NT2/D1 (cell line): ENCODE results near the gene MNAT1.
"Not testable (repeated sequence)": the region's sequence is repeated elsewhere in the genome, so short reads cannot be mapped to it uniquely, and the experiment has no call there.

Source experiments
- DNase-seq: peaks from one replicate; pipeline ENCODE4 v3.0.0-alpha.2; 2011; ENCODE audit warnings: low read depth, low spot score
- H3K27me3 ChIP-seq: 2 replicates; pipeline ENCODE4 v1.6.0; 2011; ENCODE audit warnings: mild to moderate bottlenecking; ENCODE audit not compliant: insufficient read length, insufficient read depth
- H3K36me3 ChIP-seq: 2 replicates; pipeline ENCODE4 v1.6.1; 2011; ENCODE audit warnings: mild to moderate bottlenecking, low read length, mixed read lengths; ENCODE audit not compliant: insufficient read depth, insufficient read length
- H3K4me1 ChIP-seq: 2 replicates; pipeline ENCODE4 v1.5.1; 2011; ENCODE audit not compliant: insufficient read depth, insufficient read length
- H3K4me3 ChIP-seq: 2 replicates; pipeline ENCODE4 v1.5.1; 2011; ENCODE audit warnings: low read depth; ENCODE audit not compliant: insufficient read length
- H3K9ac ChIP-seq: 2 replicates; pipeline ENCODE4 v1.6.0; 2011; ENCODE audit warnings: low read depth; ENCODE audit not compliant: insufficient read length
- H3K9me3 ChIP-seq: 2 replicates; pipeline ENCODE4 v1.5.1; 2011; ENCODE audit warnings: mild to moderate bottlenecking, low read length; ENCODE audit not compliant: insufficient read depth
- SUZ12 ChIP-seq: IDR thresholded peaks from 2 replicates; pipeline ENCODE4 v1.6.1; 2011; ENCODE audit not compliant: insufficient read length, insufficient read depth; ENCODE audit errors: extremely low read depth
- YY1 ChIP-seq: IDR thresholded peaks from 2 replicates; pipeline ENCODE4 v1.6.1; 2011; ENCODE audit not compliant: insufficient read length, insufficient read depth
- ZNF274 ChIP-seq: IDR thresholded peaks from 2 replicates; pipeline ENCODE4 v1.6.1; 2011; ENCODE audit warnings: mild to moderate bottlenecking, low read depth, low read length

Gene MNAT1

DNA sequence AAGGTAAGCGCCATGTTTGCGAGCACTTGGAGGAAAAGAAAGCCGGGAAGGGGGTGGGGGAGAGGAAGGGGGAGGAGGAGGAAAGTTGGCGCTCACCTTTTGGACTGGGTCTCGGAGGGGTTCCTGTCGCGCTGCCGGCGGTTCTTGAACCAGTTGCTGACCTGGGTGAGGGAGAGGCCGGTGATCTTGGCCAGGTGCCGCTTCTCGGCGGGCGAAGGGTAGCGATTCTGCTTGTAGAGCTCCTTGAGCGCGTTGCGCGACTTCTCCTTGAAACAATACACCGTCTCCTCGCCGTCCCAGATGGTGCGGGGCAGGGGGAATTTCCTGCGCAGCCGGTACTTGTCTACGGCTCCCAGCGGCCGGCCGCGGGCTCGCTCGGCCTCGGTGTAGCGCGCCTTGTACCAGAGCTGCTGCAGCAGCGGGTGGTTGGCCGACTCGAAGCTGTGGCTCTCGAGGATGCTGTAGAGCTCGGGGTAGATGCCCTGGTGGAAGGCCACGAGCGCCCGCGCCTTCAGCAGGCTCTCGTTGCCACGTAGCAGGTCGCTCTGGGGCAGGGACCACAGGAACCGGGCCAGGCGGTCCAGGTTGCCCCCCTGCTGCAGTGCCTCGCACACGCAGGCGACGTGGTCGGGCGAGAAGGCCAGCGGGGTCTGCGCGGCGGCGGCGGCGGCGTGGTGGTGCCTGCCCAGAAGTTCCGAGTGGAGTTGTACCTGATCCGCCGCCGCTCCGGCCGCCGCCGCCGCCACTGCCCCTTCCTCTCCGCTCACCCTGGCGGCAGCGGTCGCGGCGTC lies 11.2 kb upstream of the MNAT1 start:
- Histone ChIP-seq H3K27me3 (no peaks in the 10 kb centered on the region), H3K9me3 (no peaks in the 10 kb centered on the region)

DNA sequence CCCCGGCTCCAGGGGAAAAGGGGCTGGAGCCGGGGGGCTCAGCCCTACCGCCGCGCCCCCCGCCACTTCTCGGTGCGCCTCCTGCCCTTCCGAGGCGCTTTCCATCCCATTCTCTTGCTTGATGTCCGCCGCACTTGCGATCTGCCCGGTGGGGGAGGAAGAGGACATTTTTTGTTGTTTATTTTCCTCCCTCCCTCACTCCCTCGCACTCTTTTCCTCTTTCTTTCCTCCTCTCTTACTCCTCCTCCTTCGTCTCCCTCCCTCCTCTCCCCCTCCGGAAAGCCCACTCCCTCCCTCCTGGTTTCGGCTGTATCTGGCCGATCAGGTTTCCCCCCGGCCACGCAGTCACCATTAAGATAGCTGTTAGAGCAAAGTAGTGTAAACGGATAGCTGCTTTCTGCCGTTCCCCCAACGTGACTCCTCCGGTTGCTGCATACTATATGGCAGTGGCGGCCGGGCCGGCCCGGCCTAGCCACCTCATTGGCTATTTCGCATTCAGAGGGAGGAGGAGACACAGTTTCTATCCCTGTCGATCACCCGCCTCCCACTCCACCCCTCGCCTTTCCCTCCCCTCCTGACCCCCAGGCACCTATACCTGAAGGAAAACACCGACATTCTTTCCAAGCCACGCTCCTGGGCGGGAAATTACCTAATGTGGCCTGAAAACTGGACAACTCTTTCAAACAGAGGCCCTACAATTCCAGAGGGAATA lies 10.5 kb upstream of the MNAT1 start, which contains the start of gene SIX4:
TSS of gene SIX4 (minus strand) at position 445 of the 712 bp plus-strand sequence. CDS start at position 168, 277 bp downstream.
- no peak for DNase-seq
- TF ChIP-seq YY1 (no peak), ZNF274 (no peak), SUZ12 (no peak)
- Histone ChIP-seq H3K9ac (peak within 1 kb of the TSS; percentile 93), H3K4me3 (peak within 1 kb of the TSS; percentile 88), H3K36me3 (peaks cover 13% of the 10 kb centered on the region), H3K9me3 (no peaks in the 10 kb centered on the region), H3K4me1 (peaks cover 6% of the 10 kb centered on the region), H3K27me3 (no peaks in the 10 kb centered on the region)

More for the DNA sequence above, 11.2 kb upstream of the MNAT1 start:
- Histone ChIP-seq H3K4me3 (peak overlapping the region; percentile 88), H3K4me1 (peaks cover 6% of the 10 kb centered on the region), H3K36me3 (peaks cover 20% of the 10 kb centered on the region), H3K9ac (peak overlapping the region; percentile 93)
- DNase-seq: no peak
- TF ChIP-seq ZNF274: no peak
- TF ChIP-seq SUZ12: no peak
- no peak for TF ChIP-seq YY1

DNA sequence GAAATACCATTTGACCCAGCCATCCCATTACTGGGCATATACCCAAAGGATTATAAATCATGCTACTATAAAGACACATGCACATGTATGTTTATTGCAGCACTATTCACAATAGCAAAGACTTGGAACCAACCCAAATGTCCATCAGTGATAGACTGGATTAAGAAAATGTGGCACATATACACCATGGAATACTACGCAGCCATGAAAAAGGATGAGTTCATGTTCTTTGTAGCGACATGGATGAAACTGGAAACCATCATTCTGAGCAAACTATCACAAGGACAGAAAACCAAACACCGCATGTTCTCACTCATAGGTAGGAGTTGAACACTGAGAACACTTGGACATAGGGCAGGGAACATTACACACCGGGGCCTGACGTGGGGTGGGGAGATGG lies 3.3 kb upstream of the MNAT1 start:
- not testable (repeated sequence) for H3K36me3 ChIP-seq, H3K9me3 ChIP-seq, H3K27me3 ChIP-seq, H3K9ac ChIP-seq, H3K4me3 ChIP-seq, DNase-seq, H3K4me1 ChIP-seq

DNA sequence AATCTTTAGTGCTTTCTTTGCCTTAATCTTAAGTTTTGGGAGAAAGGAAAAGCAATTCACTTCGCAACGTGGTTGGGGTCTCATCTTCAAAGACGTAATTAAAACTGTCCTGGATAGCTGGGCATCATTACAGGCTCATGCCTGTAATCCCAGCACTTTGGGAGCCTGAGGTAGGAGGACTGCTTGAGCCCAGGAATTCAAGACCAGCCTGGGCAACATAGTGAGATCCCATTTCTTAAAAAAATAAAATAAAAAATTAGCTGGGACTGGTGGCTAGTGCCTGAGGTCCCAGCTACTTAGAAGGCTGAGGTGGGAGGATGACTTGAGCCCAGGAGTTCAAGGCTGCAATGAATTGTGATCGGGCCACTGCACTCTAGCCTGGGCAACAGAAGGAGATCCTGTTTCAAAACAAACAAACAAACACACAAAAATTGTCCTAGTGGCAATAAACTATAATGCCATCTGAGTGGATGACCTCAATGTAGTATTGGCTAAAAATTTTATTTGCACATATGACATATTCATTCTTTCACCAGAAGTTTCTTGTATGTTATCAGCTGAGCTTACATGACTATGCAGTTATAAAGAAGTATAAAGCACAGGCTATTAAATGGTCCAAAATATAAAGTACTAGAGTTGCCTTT lies 1.6 kb upstream of the MNAT1 start:
- Histone ChIP-seq H3K9ac (no peak overlapping the region), H3K4me3 (no peak overlapping the region), H3K9me3 (no peaks in the 10 kb centered on the region), H3K4me1 (no peaks in the 10 kb centered on the region), H3K27me3 (no peaks in the 10 kb centered on the region), H3K36me3 (no peaks in the 10 kb centered on the region)
- DNase-seq: no peak
- TF ChIP-seq ZNF274 (no peak), YY1 (no peak), SUZ12 (no peak)

DNA sequence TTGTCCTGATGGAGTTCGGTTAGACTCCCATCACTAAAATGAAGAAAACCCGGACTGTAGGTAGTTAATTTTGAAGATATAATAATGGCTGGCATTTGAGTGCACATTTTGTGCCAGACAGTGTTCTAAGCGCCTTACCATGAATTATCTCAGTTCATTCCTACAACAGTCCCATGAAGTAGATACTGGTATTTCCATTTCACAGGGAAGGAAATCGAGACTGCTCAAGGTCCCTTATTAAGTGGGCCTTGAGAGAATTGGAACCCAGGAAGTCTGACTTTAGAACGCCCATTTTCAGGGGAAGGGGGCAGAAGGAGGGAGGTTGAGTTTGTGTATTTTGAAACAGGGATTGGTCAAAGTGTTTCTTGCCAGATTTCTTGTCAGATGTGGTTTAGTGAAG lies 855 bp downstream of the MNAT1 start:
- Histone ChIP-seq H3K9me3 (no peaks in the 10 kb centered on the region), H3K4me1 (no peaks in the 10 kb centered on the region), H3K27me3 (no peaks in the 10 kb centered on the region), H3K4me3 (peak overlapping the region; percentile 81), H3K36me3 (no peaks in the 10 kb centered on the region), H3K9ac (peak overlapping the region; percentile 92)
- DNase-seq: no peak
- TF ChIP-seq YY1 (no peak), SUZ12 (no peak), ZNF274 (no peak)

DNA sequence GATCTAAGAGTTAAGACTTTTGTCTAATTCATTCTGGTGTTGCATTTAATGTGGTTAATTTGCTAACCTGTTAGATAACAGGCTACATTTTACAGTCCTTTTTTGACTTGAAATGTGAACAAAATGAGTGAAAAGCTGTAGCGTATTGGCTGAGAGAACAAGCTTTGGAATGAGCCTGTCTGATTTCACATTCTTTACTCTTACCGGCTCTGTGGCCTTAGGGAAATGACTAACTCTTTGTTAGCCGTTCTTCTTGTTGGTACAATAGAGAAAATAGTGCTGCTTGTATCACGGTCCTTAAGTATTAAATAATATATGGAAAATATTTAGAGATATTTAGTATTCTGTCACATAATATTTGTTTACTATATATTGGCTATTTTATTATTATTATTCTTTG lies 1.9 kb downstream of the MNAT1 start:
- H3K27me3 ChIP-seq: no peaks in the 10 kb centered on the region
- H3K4me3 ChIP-seq: no peak overlapping the region
- no peak overlapping the region for H3K9ac ChIP-seq
- TF ChIP-seq YY1: no peak
- TF ChIP-seq ZNF274: no peak
- no peak for TF ChIP-seq SUZ12
- no peak for DNase-seq
- no peaks in the 10 kb centered on the region for H3K9me3 ChIP-seq
- no peaks in the 10 kb centered on the region for H3K4me1 ChIP-seq
- H3K36me3 ChIP-seq: no peaks in the 10 kb centered on the region

DNA sequence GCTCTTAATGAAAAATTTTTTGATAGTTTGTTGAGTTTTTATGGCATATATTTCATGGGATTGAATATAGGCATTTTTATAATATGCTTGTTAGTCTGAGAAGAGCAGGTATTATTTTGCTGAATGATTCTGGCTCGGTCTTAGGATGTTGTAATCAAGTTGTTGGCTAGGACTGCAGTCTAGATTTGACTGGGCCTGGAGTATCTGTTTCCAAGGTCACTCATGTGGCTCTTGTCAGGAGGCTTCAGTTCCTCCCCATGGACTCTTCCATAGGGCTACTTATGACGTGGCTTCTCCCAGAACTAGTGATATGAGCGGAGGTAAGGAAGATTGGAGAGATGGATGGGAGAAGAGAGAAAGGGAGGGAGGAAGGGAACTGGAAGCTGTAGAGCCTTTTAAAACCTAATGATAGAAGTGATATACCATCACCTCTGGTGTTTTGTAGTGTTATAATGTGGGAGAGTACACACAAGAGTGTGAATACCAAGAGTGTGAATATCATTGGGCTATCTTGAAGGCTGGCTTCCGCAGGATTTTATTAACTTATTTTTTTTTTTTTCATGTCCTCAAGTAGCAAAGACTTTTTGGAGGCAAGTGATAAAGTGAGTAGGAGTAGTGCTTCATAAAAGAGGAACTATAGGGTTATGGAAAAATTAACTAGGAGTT lies 4.4 kb downstream of the MNAT1 start:
- H3K27me3 ChIP-seq: no peaks in the 10 kb centered on the region
- H3K4me3 ChIP-seq: no peak overlapping the region
- H3K36me3 ChIP-seq: no peaks in the 10 kb centered on the region
- DNase-seq: no peak
- no peaks in the 10 kb centered on the region for H3K9me3 ChIP-seq
- H3K4me1 ChIP-seq: no peaks in the 10 kb centered on the region
- no peak for TF ChIP-seq YY1
- no peak for TF ChIP-seq SUZ12
- no peak for TF ChIP-seq ZNF274
- H3K9ac ChIP-seq: no peak overlapping the region
